Left hindlimb (tissue), 1 donor: ENCODE results near the gene GATAD2A.
A peak's percentile ranks its signal among the peaks of the same experiment; 100 is the strongest.
"Not testable (repeated sequence)": the region's sequence is repeated elsewhere in the genome, so short reads cannot be mapped to it uniquely, and the experiment has no call there.

Source experiments
- DNase-seq: peaks from one replicate; pipeline ENCODE4 v3.0.0-alpha.2; 2018

The GATAD2A gene

DNA sequence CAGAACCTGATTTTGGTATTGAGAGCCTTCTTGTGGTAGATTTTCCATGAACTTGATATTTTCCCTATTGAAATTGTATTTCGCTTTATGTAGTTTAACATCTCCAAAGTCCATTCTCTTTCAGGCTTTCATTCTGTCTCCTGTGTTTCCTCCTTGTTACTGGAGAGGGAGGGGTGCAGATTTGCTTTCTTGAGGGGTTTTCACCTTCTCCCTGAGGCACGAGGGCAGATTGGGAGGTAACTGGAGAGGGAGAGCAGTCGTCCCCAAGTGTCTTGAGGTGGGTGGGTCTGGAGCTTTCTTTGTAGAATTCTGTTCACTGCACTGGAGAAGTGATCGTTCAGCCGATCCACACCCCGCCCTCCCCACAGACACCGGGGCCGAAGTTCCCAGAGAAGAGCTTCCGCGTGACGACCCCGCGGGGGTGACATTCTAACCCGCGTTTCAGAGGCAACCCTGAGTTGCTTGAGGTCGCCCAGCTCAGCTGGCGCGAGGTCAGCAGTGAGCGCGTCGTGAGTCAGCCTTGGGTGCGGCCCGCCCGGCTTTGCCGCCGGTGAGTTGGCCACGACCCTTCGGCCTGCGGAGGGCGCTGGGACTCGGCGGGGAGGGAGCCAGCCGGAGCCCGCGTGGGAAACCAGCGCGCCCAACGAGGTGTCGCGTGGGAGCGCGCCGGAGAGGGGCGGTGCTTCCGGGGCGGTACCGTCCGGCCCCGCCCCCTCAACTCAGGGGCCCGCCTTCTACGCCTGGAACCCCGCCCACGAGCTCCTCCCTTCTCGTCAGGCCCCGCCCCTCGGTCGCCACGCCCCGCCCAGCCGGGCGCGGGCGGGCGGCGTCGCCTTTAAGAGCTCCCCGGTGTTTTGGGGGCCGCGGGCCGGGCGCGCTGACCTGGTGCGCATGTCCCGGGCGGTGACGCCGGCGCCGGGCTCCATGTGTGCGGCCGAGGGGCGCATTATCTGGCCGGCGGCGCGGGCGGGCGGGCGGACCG, at the start of gene GATAD2A:
TSS of gene GATAD2A (plus strand) at position 797 of the 982 bp plus-strand sequence. CDS start 59,671 bp downstream, outside the sequence.
- DNase-seq: peak; percentile 95

- no peak for DNase-seq
Observed at GRCh38 chr19:19356500-19356899, 49.0 kb upstream of the GATAD2A start.

- DNase-seq: no peak
Observed at GRCh38 chr19:19356901-19357566, 48.4 kb upstream of the GATAD2A start.

GRCh38 chr19:19361075-19361594, 44.3 kb upstream of the GATAD2A start:
- peak; percentile 78 for DNase-seq

DNA sequence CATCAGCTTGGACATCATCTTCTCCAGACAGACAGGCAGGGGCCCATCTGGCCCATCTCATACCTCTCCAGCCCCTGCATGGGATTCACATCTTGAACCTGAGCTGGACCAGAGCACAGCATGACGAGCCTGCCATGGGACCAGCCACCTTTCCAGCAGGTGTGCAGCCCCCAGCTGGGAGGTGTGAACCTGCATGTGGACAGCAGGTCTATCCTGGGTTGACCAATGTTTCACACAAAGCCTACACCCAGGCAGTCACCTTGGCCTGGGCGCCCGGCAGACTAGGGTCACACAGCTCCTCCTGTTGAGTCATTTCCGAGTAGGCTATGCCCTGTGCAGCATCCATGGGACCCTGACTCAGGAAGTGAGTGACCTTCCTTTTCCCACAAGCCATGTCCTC, 43.4 kb upstream of the GATAD2A start:
- DNase-seq: no peak

DNA sequence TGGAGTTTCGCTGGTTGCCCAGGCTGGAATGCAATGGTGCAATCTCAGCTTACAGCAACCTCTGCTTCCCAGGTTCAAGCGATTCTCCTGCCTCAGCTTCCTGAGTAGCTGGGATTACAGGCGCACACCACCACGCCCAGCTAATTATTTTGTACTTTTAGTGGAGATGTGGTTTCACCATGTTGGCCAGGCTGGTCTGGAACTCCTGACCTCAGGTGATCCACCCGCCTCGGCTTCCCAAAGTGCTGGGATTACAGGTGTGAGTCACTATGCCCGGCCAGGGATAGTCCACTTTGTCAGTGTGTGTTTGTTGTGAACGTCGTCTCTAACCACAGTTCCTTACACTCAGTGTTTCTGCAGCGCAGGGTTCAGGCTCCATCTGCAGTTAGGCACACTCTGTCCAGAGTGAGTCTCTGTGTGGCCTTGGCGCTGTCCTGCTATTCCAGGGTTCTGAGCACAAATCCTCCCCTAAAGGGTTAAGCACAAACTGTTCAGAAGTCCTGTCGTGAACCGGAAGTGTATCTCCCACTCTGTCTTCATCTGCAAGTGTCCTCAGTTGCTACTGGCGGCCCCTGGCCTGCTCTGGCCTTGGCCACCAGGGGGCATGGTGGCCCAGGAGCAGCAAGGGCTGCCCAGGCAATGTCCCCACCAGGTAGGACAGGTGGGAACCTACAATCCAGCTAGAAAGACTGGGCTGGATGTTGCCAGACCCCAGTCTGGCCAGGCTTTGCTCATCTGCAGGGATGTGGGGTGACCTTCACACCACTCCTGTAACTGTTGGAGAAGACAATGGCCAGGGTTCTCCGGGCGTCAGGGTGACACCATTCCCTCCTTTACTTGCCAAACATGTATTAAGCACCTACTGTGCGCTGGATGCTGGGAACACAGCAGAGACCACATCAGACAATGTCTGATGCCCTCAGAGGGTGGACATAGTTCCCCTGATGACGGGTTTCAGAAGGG, 38.8 kb upstream of the GATAD2A start:
- DNase-seq: peak; percentile 56

DNA sequence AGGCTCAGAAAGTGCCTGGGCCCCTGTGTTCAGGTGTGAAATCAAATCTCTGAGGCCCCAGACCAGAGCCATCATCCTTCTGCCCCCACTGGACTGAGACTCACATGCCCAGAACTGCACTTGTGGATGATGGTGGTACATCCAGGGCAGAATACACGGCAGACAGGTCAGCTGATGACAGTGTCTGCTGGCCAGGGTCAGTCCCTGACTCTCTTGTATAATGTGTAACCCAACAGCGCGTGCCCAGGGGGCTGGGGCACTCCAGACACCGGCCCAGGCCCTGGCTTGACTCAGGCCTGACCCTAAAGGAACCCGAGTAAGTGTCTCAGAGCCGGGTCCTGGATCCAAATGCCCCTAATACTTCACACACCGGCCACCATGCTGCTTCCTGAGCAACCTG, 37.4 kb upstream of the GATAD2A start:
- DNase-seq: no peak

DNA sequence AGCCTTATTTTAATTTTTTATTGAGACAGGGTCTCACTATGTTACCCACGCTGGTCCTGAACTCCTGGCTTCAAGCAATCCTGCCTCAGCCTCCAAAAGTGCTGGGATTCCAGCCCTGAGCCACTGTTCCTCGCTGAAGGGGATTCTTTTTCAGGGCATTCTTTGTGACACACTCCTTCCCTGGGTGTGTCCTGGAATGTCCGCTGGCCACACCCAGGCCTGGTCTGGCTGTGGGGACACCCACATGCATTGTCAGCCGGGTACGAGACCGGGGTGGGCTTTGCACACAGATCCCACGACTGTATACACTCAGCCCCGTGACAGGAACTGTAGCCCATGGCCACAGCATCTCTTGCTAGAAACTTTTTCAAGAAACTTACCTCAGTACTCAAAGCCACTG, 34.4 kb upstream of the GATAD2A start:
- no peak for DNase-seq

GRCh38 chr19:19372656-19373416, 32.6 kb upstream of the GATAD2A start:
- no peak for DNase-seq

DNA sequence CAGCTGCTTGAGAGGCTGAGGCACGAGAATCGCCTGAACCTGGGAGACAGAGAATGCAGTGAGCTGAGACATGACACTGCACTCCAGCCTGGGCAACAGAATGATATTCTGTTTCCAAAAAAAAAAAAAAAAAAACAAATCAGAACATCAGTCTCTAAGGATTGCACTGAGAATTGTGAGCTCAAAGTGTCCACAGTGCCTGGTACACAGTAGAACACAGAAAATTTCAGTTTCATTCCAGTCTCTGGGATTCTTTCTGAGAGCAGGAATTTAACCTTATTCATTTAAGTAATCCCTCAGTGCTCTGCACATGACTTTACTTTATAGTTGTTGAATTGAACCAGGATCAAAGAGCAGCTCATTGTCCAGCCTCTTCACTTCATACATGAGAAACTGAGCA, 25.9 kb upstream of the GATAD2A start:
- no peak for DNase-seq

- DNase-seq: not testable (repeated sequence)
Observed at GRCh38 chr19:19380316-19380715, 25.2 kb upstream of the GATAD2A start.

DNA sequence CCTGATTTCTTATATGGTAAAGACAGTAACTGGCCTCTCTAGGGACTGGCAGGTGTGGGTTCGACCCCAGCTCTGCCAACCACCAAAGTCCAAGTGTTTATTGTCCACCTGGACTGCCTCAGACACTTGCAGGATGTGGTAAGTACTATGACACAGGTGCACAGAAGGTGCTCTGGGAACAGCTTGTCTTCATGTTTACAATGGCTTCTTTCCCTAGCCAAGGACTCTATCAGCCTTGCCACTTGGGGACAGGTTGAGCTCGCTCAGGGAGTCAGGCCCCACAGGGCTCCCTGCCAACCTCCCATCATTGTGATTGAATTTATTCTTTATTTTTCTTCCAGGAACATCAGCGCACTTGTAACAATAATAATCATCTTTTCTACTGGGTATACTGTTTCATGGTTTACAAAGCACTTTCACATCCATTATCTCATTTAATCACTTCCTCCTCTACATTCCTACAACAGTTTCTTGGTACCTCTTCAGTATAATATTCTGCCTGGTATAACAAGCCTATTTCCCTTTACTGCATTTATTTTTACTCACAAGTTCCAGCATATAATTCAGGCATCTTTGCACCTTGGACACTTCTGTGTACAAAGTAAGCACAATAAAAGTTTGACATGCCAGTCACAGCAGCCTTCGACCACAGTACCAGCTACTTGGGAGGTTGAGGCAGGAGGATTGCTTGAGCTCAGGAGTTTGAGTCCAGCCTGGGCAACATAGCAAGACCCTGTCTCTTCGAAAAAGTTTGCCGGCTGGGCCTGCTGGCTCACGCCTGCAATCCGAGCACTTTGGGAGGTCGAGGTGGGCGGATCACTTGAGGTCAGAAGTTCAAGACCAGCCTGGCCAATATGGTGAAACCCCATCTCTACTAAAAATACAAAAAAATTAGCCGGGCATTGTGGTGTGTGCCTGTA, 24.2 kb upstream of the GATAD2A start:
- no peak for DNase-seq

DNA sequence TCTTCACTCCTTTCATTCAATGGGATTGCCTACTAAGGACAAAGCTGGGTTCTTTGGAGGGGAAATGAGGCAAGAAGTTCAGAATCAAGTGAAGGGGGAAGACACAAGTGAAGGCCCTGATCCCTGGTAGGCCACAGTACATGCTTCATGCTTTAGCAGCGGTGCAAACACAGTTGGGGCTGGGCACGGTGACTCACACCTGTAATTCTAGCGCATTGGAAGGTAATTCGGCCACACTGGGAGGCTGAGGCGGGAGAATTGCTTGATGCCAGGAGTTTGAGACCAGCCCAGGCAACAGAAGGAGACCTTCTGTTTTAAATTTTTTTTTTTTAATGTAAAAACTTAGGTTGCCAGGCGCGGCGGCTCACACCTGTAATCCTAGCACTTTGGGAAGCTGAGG, 23.4 kb upstream of the GATAD2A start:
- no peak for DNase-seq

GRCh38 chr19:19384486-19384885, 21.0 kb upstream of the GATAD2A start:
- DNase-seq: no peak

DNA sequence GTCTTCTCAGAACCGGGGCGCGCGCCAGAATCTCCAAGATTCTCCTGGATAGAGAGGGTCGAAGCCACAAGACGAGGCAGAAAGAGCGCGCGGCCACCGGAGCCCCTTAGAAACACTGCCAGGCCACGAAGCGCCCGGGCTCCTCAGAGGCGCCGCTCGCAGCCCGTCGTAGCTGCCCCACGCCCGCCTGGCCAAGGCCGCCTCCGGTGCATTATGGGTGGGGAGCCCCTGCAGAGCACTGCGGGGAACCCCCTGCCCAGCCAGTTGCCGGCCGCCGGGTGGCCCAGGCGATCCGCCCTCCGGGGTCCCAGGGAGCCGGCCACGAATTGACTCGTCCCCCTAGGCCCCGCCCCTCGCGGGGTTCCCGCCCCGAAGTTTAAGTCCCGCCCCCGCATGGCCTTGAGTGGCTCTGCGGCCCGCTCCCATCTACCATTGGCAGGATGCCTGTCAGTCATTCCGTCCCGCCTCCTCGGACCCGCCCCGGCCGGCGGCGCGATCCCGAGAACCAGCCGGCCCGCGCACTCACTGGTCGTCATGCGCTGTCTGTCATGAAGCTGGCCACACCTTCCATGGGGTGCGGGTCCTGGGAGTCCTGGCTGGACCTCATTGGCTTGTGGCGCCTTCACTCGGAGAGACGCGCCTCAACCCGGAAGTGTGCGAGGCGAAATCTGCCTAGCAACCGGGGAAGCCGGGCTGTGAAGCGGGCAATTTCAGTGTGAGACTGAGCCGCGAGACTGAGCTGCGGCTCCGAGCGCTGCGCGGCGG, 20.2 kb upstream of the GATAD2A start:
- peak; percentile 100 for DNase-seq

GRCh38 chr19:19385896-19386869, 19.3 kb upstream of the GATAD2A start:
- DNase-seq: no peak

GRCh38 chr19:19387108-19387507, 18.4 kb upstream of the GATAD2A start:
- DNase-seq: no peak
